Dedifferentiated amniotic fluid mesenchymal stem cell (primary cell): ENCODE results near the gene TARP.

ENCODE experiments used
- DNase-seq: peaks from one replicate; pipeline ENCODE4 v3.0.0-alpha.2; 2016; ENCODE audit errors: extremely low spot score

The TARP gene

DNA sequence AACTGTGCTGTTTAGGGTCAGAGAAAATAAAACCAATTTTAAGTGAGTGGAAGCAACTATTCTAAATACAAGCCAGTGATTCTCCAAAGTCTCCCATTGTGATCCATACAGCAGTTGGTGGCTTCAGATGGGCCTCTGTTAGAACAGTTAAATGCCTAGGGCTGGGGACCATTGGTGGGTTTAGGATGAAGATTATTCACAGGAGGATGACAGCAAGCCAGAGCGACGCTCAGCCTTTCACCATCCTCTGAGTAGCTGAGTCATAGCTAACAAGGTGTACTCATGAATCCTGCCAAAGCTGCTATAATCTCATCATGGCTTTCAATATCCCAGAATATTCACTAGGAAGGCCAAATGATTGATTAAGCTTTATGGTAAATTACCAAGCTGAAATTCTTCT lies 55.8 kb downstream of the TARP start:
- DNase-seq, result no peak

DNA sequence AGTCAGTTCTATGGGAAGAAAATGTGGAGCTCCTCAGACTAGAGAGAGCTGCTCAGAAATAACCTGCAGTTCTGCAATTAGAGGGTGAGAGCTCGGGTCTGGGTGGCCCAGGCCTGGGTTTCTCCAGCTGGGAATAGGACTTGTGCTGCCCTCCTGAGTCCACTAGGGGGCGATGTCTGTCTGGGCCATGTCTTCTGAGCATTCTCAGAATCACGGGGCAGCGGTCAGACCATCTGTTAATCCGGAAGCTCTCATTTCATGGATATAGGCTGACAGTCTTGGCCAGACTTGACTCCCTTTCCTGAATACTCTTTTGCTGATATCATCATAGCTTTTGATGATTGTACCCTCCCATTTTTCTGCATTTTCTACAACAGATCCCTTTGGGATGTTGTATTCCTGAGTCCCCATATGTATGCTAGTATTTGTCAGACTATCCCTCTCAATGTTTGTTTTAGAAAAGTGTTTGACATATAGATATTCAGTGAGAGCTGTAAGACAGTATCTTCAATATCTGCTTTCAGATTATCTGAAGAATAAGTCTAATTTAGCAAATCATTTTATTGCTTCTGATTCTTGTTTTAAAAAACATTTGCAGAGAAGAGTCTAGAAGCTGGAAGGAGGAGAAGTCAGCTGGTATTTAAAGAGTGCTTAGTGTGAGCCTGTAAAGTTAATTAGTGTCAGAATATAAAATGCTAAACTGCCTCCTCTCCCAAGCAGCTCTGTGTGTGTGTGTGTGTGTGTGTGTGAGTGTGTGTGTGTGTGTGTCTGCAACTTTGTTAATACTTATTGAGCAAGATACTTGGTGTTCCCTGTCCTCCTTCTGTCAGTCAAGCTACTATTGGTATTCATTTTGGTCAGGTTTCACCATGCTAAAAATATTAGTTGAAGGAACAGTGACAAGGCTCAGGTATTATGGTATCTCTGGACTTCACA lies 57.4 kb downstream of the TARP start:
- peak; percentile 89 for DNase-seq

DNA sequence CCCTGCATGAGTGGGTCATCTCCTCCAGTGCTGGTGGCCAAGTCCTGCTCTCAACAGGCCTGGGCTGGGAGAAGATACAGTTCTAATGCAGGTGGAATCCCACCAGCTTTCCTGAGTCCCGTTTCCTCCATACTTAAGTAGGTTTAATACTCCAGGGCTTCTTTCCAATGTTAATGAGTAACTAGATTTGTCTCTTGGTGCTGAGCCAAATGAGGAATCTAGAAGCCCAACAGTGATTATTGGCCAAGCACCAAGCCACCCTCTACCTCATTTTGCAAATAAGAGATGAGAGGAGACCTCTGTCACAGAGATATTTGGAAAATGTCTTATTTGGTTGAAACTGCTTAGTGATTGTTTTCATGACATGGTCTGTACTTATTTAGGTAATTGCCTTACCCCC lies 58.3 kb downstream of the TARP start:
- no peak for DNase-seq

DNA sequence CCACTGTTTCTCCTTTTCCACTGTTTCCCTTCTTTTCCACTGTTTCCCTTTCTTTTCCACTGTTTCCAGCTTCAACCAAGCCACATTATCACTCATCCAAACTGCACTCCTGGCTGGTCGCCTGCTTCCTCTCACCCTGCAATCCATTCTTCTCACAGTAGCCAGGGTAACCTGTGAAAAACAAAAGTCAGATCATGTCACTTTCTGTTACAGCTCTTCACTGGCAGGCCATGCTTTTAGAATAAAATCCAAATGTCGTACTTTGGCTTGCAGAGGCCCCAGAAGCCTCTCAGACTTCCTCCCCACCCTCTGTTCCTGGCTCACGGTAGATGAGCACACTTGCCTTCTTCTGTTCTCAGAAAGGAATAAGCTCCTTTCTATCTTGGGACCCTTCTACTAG lies 61.5 kb downstream of the TARP start:
- DNase-seq, result no peak

DNA sequence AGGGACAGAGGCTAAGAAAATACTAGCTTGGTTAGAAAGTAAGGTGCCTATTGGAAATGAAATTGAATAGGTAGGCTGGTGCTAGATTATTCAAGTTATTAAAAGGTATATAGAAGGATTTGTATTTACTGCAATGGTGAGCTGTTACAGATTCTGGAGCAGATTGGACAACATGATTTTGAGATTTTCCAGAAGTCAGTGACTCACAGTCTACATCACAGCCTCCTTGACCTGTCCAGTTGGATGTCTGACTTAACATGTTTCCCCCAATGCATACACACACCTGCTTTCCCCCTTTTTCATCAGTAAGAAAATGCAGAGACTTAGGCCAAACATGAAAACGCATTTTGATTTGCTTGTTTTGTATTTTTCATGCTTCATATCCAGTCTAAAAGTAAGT lies 62.0 kb downstream of the TARP start:
- no peak for DNase-seq
